Measurements from ENCODE around the gene FUZ.
"Not testable (repeated sequence)": the region's sequence is repeated elsewhere in the genome, so short reads cannot be mapped to it uniquely, and the experiment has no call there.

The FUZ gene

DNA sequence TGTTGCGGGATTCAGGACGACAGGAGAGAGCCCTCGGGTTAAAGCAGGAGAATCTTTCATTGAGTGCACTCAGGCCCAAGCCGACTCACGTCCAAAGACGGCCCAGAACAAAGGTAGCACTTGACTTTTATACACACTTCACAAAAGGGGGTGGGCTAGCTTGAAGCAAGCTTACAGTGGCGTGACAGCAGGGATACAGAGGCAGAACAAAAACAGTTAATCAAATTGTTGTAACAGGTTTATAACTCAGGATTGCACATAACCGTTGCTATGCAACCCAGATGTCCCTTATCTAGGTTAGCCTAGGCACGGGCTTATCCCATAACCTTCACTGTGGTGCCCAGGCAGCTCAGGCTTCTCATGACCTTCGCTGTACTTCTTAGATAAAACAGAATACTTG, 7.0 kb upstream of the FUZ start:
- Histone ChIP-seq H3F3A (ENCODE audit: low read depth) (no peaks in the 10 kb centered on the region), H3K36me3 (ENCODE audit: insufficient read depth, low read length) (no peaks in the 10 kb centered on the region), H3K4me3 (ENCODE audit: low read length, poor library complexity, severe bottlenecking) (peak overlapping the region; percentile 17), H3K9me3 (ENCODE audit: insufficient read depth, low read depth, low read length) (no peaks in the 10 kb centered on the region), H3K9ac (ENCODE audit: low read depth, low read length, poor library complexity, severe bottlenecking) (peak overlapping the region; percentile 89), H3K4me1 (ENCODE audit: insufficient read depth, low read length, poor library complexity, severe bottlenecking) (peaks cover 18% of the 10 kb centered on the region), H4K20me1 (ENCODE audit: insufficient read depth, low read length, poor library complexity, severe bottlenecking) (peaks cover 9% of the 10 kb centered on the region), H2AFZ (ENCODE audit: low read length) (no peak overlapping the region), H3K27me3 (ENCODE audit: insufficient read depth, low read length, poor library complexity, severe bottlenecking) (no peaks in the 10 kb centered on the region), H3K79me2 (ENCODE audit: insufficient read depth, low read length) (peaks cover 38% of the 10 kb centered on the region), H3K4me2 (ENCODE audit: low read depth, low read length, poor library complexity, severe bottlenecking) (peak overlapping the region; percentile 85), H3K9me2 (replicated peaks; ENCODE audit: low read depth, low read length) (no peaks in the 10 kb centered on the region)
- TF ChIP-seq CTCF (conservative IDR thresholded peaks at IDR 0.05; ENCODE audit: low read length) (no peak), EZH2phosphoT487 (IDR thresholded peaks at IDR 0.05; ENCODE audit: borderline replicate concordance) (no peak)

DNA sequence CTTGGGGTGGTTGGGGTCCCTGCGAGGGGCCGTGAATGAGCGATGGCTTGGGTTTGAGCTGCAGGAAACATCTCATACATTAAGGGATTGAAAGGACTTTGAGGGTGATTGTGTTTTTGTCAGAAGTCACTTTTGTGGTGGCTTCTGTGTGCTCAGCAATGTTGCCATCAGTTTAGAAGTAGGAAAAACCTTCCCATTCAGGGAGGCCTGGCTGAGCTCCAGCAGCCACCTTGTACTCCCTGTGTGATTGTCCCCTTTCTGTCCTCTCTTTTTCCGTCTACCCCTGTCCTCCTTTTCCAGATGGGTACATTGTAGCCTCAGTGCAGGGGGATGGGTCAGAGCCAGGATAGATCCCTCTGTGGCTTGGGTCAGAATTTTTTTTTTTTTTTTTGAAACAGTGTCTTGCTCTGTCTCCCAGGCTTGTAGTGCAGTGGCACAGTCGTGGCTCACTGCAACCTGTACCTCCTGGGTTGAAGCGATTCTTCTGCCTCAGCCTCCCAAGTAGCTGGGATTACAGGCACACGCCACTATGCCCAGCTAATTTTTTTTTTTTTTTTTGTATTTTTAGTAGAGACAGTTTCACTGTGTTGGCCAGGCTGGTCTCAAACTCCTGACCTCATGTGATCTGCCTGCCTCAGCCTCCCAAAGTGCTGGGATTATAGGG, 6.5 kb upstream of the FUZ start:
- peak overlapping the region; percentile 89 for H3K9ac ChIP-seq (ENCODE audit: low read depth, low read length, poor library complexity, severe bottlenecking)
- peaks cover 18% of the 10 kb centered on the region for H3K4me1 ChIP-seq (ENCODE audit: insufficient read depth, low read length, poor library complexity, severe bottlenecking)
- not testable (repeated sequence) for H3K36me3 ChIP-seq (ENCODE audit: insufficient read depth, low read length); H3K9me2 ChIP-seq (replicated peaks; ENCODE audit: low read depth, low read length); H2AFZ ChIP-seq (ENCODE audit: low read length); H3K9me3 ChIP-seq (ENCODE audit: insufficient read depth, low read depth, low read length); H3K27me3 ChIP-seq (ENCODE audit: insufficient read depth, low read length, poor library complexity, severe bottlenecking); H4K20me1 ChIP-seq (ENCODE audit: insufficient read depth, low read length, poor library complexity, severe bottlenecking); H3F3A ChIP-seq (ENCODE audit: low read depth)
- peak overlapping the region; percentile 92 for H3K4me3 ChIP-seq (ENCODE audit: low read length, poor library complexity, severe bottlenecking)
- H3K4me2 ChIP-seq (ENCODE audit: low read depth, low read length, poor library complexity, severe bottlenecking): peak overlapping the region; percentile 85
- peaks cover 34% of the 10 kb centered on the region for H3K79me2 ChIP-seq (ENCODE audit: insufficient read depth, low read length)

- H3K79me2 ChIP-seq (ENCODE audit: insufficient read depth, low read length): peaks cover 34% of the 10 kb centered on the region
- no peaks in the 10 kb centered on the region for H3F3A ChIP-seq (ENCODE audit: low read depth)
- H3K4me2 ChIP-seq (ENCODE audit: low read depth, low read length, poor library complexity, severe bottlenecking): peak overlapping the region; percentile 85
- H3K9ac ChIP-seq (ENCODE audit: low read depth, low read length, poor library complexity, severe bottlenecking): peak overlapping the region; percentile 89
- no peaks in the 10 kb centered on the region for H3K36me3 ChIP-seq (ENCODE audit: insufficient read depth, low read length)
- H3K4me3 ChIP-seq (ENCODE audit: low read length, poor library complexity, severe bottlenecking): peak overlapping the region; percentile 92
- H4K20me1 ChIP-seq (ENCODE audit: insufficient read depth, low read length, poor library complexity, severe bottlenecking): peaks cover 9% of the 10 kb centered on the region
- H3K9me2 ChIP-seq (replicated peaks; ENCODE audit: low read depth, low read length): no peaks in the 10 kb centered on the region
- H2AFZ ChIP-seq (ENCODE audit: low read length): peak overlapping the region; percentile 98
- TF ChIP-seq EZH2phosphoT487 (IDR thresholded peaks at IDR 0.05; ENCODE audit: borderline replicate concordance) (no peak), CTCF (conservative IDR thresholded peaks at IDR 0.05; ENCODE audit: low read length) (no peak)
- H3K4me1 ChIP-seq (ENCODE audit: insufficient read depth, low read length, poor library complexity, severe bottlenecking): peaks cover 18% of the 10 kb centered on the region
- no peaks in the 10 kb centered on the region for H3K9me3 ChIP-seq (ENCODE audit: insufficient read depth, low read depth, low read length)
- H3K27me3 ChIP-seq (ENCODE audit: insufficient read depth, low read length, poor library complexity, severe bottlenecking): no peaks in the 10 kb centered on the region
Observed at GRCh38 chr19:49818649-49819370, 5.7 kb upstream of the FUZ start.

All from Loucy (cell line).